Kidney (tissue), 14 donors: ENCODE results near the gene NFKB1. TPM values are rescaled to one million over a fixed set of nuclear protein-coding genes. Genes with fewer than 3 reads are reported as not detected.

Experiments
- DNase-seq, 5 donors: peaks; one replicate each; pipeline ENCODE4 v3.0.0-alpha.2; 2013 to 2020
- FAIRE-seq: peaks from 2 replicates; lab custom pipeline; 2012; peaks lifted over from hg19 to GRCh38; lab: Jason Lieb, UNC
- H3K27ac ChIP-seq, 2 donors: one replicate each; pipeline ENCODE4 v1.7.0; 2013; ENCODE audit warnings: low read depth in 2 of 2, low read length in 2 of 2, inconsistent platforms in 1 of 2
- H3K27me3 ChIP-seq: one replicate; pipeline ENCODE4 v1.7.1; 2013; ENCODE audit warnings: low read length, inconsistent platforms; ENCODE audit not compliant: control insufficient read depth, insufficient read depth
- H3K36me3 ChIP-seq, 3 donors: one replicate each; pipeline versions ENCODE4 v1.7.0 to v1.7.1; 2013; ENCODE audit warnings: low read length in 3 of 3, control low read depth in 1 of 3, inconsistent platforms in 1 of 3; ENCODE audit not compliant: insufficient read depth in 3 of 3, control insufficient read depth in 2 of 3
- H3K4me1 ChIP-seq, 3 donors: one replicate each; pipeline versions ENCODE4 v1.7.0 to v1.7.1; 2013; ENCODE audit warnings: low read length in 3 of 3, inconsistent platforms in 1 of 3, low read depth in 1 of 3; ENCODE audit not compliant: control insufficient read depth in 2 of 3, insufficient read depth in 2 of 3
- H3K4me3 ChIP-seq, 3 donors: one replicate each; pipeline versions ENCODE4 v1.7.0 to v1.8.1; 2013; ENCODE audit warnings: low read length in 3 of 3, control low read depth in 1 of 3, inconsistent platforms in 1 of 3
- H3K9ac ChIP-seq, 3 donors: one replicate each; pipeline versions ENCODE4 v1.7.0 to v1.7.1; 2013; ENCODE audit warnings: low read length in 3 of 3, control low read depth in 1 of 3, inconsistent platforms in 1 of 3
- H3K9me3 ChIP-seq, 3 donors: one replicate each; pipeline versions ENCODE4 v1.7.0 to v1.7.1; 2013; ENCODE audit warnings: low read length in 3 of 3, control low read depth in 1 of 3, inconsistent platforms in 1 of 3; ENCODE audit not compliant: control insufficient read depth in 2 of 3, insufficient read depth in 1 of 3
- intact Hi-C: fragments of 100-400 bp; cut with DNase I; formaldehyde crosslinking; loops from one replicate; pipeline ENCODE4 v1.11.1; 2022
- polyA plus RNA-seq: library from polyadenylated mRNA; stranded (reverse); fragments of 350-450 nt; fragmentation: Illumina TruSeq; extraction: RNeasy Lipid Tissue Mini Kit (QIAGEN cat#74804); gene quantifications from one replicate; pipeline ENCODE4 v1.2.3, GENCODE V29; 2014; ENCODE audit warnings: low read depth, low replicate concordance; ENCODE audit not compliant: insufficient read depth
- total RNA-seq: library from RNA; stranded (reverse); fragmentation: NEBNext Ultra II Directional; extraction: Animal tissue kit (Norgen Biotek cat#: 25700); gene quantifications from one replicate; pipeline ENCODE4 v1.2.1, GENCODE V29; 2021
- TF ChIP-seq, protein P1 (sequence below): IDR thresholded peaks from 3 replicates; pipeline ENCODE4 v1.5.1; 2012; ENCODE audit warnings: mild to moderate bottlenecking, moderate library complexity, borderline replicate concordance; ENCODE audit not compliant: insufficient read depth; ENCODE audit errors: extremely low read depth
- donor health status: control.
- donor health status: control.
- donor health status: control.
- donor health status: control.
- donor health status: control.
- donor health status: DM: yes; HTN: yes; CAD: no.
- donor health status: Normal renal cell carcinoma (clear cell type).

NFKB1 gene
- total and polyA plus RNA-seq, 2 donors from 2014 or later, result 10.1 to 56.9 TPM

GRCh38 chr4:102578270-102578669 lies 77.1 kb downstream of the NFKB1 start:
- H3K4me1 ChIP-seq, result no peaks in the 10 kb centered on the region
- intact Hi-C loops, result no loop called here
- H3K4me3 ChIP-seq, result no peak overlapping the region
- peaks cover 2 to 19% (median 14%) of the 10 kb centered on the region in 3 donors for H3K36me3 ChIP-seq
- DNase-seq (no peak), FAIRE-seq (no peak)
- no peak overlapping the region for H3K9ac ChIP-seq
- H3K27me3 ChIP-seq, result no peaks in the 10 kb centered on the region
- TF ChIP-seq, protein P1, sequence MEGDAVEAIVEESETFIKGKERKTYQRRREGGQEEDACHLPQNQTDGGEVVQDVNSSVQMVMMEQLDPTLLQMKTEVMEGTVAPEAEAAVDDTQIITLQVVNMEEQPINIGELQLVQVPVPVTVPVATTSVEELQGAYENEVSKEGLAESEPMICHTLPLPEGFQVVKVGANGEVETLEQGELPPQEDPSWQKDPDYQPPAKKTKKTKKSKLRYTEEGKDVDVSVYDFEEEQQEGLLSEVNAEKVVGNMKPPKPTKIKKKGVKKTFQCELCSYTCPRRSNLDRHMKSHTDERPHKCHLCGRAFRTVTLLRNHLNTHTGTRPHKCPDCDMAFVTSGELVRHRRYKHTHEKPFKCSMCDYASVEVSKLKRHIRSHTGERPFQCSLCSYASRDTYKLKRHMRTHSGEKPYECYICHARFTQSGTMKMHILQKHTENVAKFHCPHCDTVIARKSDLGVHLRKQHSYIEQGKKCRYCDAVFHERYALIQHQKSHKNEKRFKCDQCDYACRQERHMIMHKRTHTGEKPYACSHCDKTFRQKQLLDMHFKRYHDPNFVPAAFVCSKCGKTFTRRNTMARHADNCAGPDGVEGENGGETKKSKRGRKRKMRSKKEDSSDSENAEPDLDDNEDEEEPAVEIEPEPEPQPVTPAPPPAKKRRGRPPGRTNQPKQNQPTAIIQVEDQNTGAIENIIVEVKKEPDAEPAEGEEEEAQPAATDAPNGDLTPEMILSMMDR, result no peak
- no peaks in the 10 kb centered on the region for H3K9me3 ChIP-seq
- no peak overlapping the region for H3K27ac ChIP-seq

DNA sequence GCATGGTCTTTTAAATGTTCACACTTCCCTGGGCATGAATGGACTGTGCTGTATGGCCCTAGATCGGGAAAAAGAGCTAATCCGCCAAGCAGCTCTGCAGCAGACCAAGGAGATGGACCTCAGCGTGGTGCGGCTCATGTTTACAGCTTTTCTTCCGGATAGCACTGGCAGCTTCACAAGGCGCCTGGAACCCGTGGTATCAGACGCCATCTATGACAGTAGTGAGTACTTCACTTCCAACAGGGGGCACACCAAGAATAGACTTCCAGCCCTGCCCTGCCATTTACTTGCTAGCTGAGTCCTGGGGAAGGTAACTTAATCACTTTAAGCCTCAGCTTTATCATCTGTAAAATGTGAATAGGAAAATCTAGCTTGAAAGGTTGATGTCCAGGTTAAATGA lies 77.7 kb downstream of the NFKB1 start:
- H3K27ac ChIP-seq, result no peak overlapping the region
- no peak overlapping the region for H3K9ac ChIP-seq
- no peaks in the 10 kb centered on the region for H3K27me3 ChIP-seq
- no peak overlapping the region for H3K4me3 ChIP-seq
- H3K4me1 ChIP-seq, result no peaks in the 10 kb centered on the region
- TF ChIP-seq, protein P1, result no peak
- intact Hi-C loops, result no loop called here
- FAIRE-seq (no peak), DNase-seq (peak in 2 of 5 donors; percentile 11 to 23)
- H3K9me3 ChIP-seq, result no peaks in the 10 kb centered on the region
- H3K36me3 ChIP-seq, result peaks cover 2 to 19% (median 15%) of the 10 kb centered on the region in 3 donors

DNA sequence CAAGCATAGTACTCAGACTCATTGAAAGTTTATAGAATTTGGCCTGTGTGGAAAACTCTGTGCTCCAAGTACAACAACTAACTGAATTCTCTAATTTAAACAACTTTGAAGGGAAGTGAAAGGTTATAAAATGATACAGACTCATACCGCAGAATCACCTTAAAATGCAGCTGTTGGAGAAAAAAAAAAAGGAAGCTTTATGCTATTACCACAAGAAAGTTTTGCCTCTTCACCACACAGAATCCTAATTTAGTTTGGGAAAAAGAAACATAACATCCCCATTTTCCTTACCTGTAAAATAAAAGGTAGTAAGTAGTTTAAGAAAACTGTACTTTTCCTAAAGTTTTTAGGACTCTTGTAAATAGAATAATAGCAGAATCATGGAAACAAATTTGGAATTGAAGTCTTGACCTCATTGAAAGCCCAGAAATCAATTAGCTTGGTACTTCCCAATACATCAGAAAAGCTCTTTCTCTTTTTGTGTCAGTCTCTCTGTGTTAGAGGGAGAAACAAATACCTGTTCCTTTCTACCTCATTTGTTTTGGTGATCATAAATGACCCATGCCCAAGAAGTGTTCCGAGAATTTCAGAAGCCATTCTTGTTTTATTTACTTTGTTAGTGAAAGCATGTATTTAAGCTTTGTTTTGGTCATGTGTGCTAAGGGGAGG lies 78.8 kb downstream of the NFKB1 start:
- no peaks in the 10 kb centered on the region for H3K27me3 ChIP-seq
- intact Hi-C loops, result no loop called here
- H3K36me3 ChIP-seq, result peaks cover 2 to 19% (median 16%) of the 10 kb centered on the region in 3 donors
- no peak overlapping the region for H3K27ac ChIP-seq
- DNase-seq, result no peak
- no peak overlapping the region for H3K4me3 ChIP-seq
- no peaks in the 10 kb centered on the region for H3K9me3 ChIP-seq
- no peaks in the 10 kb centered on the region for H3K4me1 ChIP-seq
- no peak for FAIRE-seq
- no peak overlapping the region for H3K9ac ChIP-seq
- TF ChIP-seq, protein P1, result no peak
